GM19238 (cell line): ENCODE results near the gene AKAP5.

ENCODE experiments used
- DNase-seq: peaks from one replicate; pipeline ENCODE4 v3.0.0; 2011; ENCODE audit warnings: low spot score; ENCODE audit not compliant: insufficient read length

The AKAP5 gene

DNA sequence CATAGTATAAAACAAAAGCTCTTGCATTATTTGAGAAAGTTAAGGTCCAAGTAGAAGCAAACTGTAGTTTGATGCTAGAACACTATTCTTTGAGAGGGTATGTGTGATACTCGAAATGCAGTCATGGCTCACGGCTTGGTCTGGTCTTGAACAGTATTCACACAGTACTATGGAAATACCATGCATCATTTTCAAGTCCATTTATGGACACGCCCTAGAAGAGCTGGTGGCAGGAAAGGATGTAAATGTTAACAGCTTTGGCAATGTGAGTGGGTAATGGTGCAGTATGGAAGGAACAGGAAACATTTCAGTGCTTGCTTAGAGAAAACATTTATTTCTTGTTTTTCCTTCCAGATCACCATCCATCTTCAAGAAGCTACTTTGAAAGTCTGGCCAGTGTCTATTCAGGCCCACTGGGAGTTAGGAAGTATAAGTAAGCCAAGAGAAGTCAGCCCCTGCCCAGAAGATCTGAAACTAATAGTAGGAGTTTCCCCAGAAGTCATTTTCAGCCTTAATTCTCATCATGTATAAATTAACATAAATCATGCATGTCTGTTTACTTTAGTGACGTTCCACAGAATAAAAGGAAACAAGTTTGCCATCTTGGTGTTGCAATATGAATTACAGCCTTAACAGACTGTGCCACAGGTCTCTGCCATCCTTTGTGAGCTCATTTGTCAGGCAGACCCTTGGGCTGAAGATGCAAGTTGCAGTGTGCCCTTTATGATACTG lies 5.7 kb upstream of the AKAP5 start:
- DNase-seq, result no peak

DNA sequence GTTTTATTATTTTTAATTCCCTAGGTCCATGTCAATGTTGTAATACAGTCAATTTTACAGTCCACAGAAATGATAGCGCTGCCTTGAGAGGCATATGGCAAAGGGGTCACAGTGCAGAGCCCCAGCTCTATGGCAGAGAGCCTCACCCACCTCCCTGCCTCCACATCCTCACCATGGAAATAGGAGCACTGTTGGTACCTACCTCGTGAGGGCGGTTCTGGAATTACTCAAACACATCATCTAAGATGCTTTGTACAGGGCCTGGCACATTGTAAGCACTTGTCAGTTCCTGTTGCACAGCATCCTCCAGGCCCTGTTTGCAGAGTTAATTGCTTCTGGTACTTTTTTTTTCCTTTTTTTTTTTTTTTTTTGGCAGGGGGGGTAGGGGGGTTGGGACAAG lies 4.1 kb upstream of the AKAP5 start:
- DNase-seq, result no peak

DNA sequence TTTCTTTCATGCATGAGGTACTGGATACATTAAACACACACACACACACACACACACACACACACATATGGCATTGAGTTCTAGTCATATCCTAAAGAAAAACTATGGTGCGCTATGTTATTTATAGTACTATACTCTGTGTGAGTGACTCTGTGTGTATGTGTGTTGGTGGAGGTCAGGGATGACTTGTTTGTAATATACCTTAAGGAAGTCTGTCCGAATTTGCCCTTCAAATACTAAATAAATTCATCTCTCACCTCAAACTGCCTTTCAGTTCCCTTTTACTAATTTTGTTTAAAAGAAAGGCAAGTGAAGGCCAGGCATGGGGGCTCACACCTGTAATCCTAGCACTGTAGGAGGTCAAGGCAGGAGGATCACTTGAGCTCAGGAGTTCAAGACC lies 2.1 kb upstream of the AKAP5 start:
- no peak for DNase-seq

DNA sequence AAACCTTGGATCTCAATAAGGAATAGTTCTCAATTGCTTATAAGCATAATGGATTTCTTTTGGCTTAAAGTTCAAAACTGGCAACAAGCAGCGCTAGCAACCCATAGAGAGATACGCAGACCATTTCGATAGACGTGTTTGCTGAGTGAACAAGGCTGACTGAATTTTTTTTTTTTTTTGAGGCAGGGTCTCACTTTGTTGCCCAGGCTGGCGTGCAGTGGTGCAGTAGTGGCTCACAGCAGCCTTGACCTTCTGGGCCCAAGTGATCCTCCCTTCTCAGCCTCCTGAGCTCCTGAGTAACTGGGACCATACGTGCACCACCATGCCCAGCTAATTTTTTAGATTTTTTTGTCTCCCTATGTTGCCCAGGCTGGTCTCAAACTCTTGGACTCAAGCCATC lies 1.4 kb upstream of the AKAP5 start:
- no peak for DNase-seq

DNA sequence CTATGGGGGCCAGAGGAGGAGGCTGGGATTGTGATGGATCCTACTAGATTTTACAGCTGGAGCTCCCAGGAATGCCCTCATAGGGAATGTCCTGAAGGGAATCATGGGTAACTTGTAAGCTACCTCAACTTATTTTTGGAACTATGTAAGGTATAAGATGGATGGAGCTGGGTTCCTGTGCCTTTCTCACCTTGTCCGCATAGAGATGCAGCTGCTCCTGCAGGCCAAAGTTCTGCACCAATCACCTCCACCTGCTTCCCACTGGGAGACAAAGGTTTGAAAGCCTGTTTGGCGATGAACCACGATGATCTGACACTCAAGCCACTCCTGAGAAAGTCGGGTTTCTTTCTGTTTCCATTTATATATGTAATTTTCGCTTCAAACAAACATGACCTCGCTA lies 648 bp upstream of the AKAP5 start:
- no peak for DNase-seq

DNA sequence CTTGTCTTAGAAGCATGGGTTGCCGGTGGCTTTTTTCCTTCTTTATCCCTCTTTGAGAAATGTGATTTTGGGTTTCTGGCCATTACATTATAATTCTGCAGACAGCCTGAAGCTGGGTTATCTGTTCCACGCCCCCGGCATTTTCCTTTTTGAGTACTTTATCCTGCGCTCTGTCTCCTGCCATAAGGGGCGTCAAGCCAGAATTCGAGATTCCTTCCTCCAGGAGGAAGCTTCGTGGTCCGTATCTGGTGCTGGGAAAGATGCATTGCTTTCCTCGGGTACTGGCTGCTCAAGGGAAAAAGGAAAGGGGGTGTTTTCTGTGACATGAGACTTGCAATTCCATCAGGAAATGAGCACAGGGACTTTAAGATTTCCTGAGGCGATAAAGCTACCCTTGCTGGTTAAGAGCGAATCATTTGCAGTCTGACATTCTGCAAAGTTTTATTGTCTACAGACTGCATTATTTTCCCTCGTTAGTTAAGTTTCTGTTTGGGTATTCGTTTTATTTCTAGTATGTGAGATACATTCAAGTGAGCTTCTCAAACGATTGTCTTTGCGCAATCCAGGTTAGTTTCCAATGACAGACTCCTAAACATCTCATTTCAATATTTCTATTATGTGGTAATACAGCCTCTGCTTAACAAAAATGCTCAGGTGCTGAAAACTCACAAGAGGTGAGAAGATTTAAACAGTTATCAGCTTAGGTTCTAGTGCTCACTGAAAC lies 694 bp downstream of the AKAP5 start:
- no peak for DNase-seq

DNA sequence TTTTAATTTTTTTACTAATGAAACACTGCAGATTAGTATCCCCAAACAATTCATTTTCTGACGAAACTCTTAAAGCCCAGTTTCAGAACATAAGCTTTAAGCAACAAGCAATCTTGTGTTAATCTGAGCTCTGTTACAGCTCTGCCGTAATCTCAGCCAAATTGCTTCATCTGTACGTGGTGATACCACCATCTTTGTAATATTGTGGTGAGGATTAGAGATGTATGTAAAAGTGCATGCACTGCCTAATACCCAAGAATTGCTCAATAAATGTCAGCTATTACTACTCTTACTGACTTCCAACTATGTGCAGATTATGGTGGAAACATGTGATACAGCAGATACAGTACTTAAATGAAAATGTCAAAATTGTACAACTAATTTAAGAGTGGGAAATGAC lies 1.8 kb downstream of the AKAP5 start:
- no peak for DNase-seq

DNA sequence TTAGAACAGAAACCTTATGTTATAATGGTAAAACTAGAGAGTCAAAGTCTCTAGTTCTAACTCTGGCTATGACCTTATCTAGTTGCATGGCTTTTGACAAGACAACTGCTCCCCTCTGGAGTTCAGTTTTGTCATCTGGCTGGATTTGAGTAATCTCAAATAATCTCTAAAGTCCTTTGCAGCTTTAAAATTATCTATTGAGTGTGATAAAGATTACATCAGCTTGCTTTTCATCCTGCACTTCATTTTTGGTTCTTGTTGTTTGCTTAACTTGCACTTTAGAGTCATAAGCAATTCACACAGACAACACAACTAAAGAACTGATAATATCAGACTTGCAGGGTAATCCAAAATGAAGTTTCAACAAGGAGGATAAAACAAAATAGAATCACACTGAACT lies 2.3 kb downstream of the AKAP5 start:
- DNase-seq, result no peak

DNA sequence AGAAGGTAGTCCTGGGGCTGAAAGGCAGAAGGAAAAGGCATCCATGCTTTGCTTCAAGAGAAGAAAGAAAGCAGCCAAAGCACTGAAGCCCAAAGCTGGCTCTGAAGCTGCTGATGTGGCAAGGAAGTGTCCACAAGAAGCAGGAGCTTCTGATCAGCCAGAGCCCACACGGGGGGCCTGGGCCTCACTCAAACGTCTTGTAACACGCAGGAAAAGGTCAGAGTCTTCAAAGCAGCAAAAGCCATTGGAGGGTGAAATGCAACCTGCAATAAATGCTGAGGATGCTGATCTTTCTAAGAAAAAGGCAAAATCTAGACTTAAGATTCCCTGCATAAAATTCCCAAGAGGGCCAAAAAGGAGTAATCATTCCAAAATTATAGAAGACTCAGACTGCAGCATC lies 3.2 kb downstream of the AKAP5 start:
- DNase-seq, result no peak

DNA sequence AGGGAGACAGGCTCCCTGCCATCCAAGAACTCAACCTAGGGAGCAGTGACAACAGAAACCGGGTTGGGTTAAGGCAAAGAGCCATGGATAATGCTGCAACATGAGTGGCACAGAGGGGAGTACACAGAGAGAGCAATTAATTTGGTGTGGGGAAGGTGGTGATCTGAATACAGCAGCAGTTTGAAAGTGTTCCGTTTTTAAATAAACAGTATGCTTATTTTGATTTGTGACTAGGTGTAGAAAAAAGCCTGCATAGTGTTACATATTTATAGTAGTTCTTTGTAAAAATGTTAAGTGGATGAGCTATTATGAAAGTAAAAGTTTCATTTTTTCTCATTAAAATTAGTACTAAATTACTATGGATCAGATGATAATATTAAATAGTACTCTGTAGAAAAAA lies 8.7 kb downstream of the AKAP5 start:
- no peak for DNase-seq

DNA sequence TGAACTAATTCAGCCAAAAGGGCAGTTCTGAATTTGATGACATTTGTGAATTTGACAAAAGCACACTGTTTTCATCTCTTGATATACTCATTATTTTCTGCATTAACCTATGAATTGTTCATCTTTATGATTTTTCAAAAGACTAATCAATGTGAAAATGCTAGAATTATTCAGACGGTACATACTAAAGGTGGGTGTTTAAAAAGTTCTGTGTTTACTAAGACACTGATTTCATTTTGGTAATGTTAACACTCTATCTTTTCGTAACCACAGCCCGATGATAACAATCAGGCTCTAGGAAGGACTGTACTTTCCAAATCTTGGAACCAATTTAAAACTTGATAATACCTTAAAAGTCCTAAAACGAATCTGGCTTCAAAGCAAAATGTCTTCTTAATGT lies 9.4 kb downstream of the AKAP5 start:
- DNase-seq, result no peak

DNA sequence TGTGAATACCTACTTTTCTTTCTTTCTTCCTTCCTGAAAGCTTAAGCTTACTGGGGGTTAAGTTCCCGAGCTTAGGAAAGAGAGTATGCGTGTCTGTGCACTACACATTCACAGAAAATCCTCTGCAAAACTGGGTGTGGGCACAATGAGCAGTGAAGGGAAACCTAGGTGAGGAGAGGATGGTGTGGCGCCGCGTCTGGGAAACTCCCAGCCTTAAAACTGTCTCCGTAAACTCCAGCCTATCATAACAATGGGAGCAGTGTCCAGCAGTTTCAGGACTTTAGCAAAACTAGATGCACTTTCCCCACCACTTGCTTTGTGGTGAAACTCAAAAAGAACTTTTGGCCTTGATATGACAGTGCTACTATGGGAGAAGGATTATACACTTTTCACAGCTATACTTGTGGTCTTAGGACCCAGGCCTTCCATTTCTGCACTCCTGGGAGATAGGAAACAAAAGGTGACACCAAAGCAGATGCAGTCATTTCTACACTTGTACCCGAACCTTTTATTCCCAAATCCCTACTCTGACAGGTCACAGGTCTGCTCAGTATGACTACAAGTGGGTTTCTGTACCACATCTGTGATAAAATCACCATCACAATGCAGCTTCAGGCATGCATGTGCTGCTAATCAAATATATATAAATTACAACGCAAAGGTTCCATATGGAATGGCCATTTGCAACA lies 10.4 kb downstream of the AKAP5 start:
- no peak for DNase-seq

DNA sequence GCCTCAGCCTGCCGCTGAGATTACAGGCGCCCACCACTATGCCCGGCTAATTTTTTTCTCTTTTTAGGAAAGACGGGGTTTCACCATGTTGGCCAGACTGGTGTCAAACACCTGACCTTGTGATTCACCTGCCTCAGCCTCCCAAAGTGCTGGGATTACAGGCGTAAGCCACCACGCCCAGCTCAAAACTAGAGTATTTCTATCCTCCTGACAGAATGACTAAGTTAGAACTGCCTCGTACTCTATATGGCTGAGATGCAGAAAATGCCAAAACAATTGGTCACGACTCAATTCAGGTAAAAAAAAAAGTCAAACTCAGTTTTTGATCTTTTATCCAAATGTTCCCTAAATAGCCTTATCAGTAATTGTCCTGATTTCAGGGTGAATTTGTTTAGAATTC lies 11.1 kb downstream of the AKAP5 start:
- DNase-seq, result no peak

DNA sequence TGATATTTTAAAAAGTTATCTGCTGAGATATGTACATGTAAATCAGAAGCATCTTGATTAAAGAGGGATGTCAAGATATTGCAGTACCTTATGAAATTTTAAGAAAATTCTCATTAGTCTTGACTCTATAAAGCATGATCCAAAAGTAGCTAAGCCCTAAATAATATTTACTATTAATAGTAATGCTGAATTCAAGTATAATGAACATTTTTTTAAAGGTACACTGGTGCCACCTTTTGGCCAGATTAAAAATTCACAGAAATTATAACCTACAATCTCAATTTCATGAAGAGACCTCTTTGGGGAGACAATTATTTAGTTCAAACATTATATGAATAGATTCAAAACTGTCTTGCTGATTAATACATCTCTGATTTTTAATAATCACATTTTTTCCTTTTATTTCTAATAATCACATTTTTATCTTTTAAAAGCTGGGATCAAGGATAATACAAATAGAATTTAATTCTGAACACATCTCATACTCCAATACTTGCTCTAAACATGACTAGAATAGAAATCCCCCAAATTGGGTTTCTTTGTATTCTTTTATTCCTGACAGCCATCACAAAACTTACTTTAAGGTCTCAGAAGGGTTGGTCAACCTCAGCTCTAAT lies 13.4 kb downstream of the AKAP5 start:
- DNase-seq, result no peak

DNA sequence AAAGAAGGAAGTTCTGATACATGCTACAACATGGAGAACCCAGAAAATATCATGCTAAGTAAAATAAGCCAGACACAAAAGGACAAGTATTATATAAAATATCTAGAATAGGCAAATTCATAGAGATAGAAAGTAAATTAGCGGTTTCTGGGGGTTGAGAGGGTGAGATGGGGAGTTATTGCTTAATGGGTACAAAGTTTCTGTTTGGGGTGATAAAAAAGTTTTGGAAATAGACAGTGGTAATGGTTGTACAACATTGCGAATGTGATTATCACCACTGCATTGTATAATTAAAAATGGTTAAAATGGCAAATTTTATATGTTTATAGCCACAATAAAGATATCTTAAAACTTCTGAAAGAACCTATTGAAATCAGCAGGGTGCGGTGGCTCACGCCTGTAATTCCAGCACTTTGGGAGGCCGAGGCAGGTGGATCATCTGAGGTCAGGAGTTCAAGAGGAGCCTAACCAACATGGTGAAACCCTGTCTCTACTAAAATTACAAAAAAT lies 23.3 kb downstream of the AKAP5 start:
- DNase-seq, result no peak

DNA sequence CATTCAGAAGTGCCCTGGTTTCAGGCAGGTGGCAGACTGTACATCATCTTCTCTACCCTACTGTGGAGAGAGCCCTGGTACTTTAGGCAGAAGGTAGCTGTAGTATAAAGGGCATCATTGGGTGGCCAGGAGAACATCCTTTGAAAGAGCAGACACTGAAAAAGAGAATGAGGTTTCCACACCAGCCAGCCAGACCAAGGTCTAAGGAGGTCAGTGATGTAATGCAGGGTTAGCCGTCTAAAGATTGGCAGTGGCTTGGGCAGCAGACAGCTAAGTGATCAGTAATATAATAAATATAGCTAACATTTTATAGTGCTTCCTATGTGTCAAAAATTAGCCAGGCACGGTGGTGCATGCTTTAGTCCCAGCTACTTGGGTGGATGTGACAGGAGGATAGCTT lies 26.3 kb downstream of the AKAP5 start:
- DNase-seq, result no peak

DNA sequence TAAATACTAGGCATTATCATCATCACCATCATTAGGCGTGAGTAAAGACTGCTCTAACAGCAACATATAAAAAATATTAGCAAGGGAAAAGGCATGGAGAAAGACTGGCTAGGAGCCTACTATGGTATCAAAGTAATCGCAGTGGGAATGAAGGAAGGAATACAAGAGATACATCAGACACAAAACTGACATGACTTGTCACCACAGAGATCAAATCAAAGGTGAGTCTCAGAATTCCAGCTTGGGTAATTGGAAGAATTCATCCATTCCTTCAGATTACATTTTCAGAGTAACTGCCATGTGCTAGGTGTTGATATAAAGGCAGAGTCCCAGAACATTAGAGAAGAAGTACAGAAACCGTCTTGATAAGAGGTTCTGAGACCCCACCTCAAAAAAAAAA lies 28.2 kb downstream of the AKAP5 start:
- no peak for DNase-seq

DNA sequence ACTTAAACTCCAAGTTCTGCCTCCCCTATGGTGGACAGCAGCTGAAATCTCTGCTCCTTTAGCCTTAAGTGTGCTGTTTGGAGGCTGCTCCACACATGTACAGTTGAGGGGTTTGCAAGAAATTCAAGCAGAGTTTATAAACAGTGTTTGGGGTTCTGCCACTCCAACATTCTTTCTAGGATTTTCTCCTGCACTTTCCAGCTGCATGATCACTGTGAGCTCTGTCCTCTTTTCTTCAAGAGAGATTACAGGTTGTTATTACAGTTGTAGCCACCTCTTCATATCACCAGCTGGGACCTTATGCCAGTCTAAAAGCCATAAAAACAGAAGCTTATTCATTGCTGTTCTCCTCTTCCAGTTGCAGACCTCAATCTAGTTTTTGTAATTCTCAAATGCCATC lies 30.0 kb downstream of the AKAP5 start:
- no peak for DNase-seq

DNA sequence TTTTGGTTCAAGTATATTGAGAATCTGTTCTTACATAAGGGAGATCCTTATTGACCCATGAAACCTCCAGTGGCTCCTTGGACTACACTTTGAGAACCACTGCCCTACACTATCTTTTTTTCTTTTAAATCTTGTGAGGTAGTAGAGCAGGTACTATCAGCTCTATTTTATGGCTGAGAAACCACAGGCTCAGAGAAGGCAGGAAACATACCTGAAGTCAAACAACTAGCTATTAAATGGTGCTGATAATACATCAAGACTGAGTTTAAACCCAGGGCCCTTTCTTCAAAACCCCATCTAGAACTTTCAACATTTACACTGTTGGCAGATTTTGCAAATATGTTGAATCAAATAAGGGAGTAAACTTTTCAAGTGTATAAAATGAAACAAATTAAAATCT lies 31.5 kb downstream of the AKAP5 start:
- no peak for DNase-seq

DNA sequence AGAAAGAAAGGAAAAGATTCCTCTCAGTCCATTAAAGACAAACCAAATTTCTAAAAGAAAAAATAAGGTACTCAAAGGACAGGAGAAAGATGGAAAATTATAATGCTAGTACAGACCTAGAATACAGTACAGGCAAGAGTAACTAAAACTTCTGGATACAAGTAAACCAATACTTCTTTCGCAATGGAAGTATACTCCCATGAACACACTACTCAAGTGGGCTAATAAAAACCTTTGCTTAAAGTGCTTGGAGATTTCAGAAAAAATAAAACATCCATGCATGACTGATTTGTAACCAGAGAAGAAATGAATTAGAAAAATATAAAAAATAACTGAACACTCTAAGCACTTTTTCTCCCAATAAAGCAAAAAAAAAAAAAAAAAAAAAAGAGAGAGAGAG lies 34.8 kb downstream of the AKAP5 start:
- no peak for DNase-seq

DNA sequence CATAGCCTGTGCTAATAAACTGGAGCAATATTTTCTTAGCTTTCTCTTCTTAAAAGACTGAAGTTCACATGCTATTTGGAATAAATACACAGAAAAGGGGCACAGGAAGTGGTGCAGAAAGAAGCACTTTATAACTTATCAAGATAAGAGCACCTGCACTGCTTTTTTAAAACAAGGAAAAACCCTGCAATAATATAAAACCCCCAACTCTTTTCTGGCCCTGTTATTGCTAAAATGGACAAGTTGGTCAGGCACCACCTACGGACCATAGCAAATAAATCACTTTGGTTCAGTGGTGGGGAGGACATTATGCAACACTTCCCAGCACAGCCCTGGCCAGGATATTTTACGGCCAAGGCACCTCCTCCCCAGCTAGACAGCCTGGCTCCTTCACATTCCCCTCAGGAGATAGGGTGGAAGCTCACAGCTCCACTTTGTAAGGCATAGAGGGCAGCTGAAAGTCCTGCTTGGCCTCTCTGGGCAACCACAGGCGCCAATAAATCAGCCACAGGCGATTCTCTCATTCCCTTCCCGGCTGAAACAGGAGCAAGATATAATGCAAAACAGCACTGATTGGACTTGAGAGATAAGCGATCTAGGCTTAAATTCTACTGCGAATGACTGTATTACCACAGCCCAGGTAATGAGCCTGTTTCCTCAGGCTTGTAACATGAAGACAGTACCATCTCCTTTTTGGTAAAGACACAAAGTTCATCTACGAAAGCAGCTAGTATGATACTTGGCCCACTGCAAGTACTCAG lies 36.3 kb downstream of the AKAP5 start:
- no peak for DNase-seq
